ENCODE results near the gene STAB2.

GRCh38 chr12:103785243-103786031 lies 198.4 kb downstream of the STAB2 start:
- TF ChIP-seq EZH2 (IDR thresholded peaks at IDR 0.05) (no peak), POLR2AphosphoS5 (IDR thresholded peaks at IDR 0.05; ENCODE audit: borderline replicate concordance, low read depth, low read length) (no peak), FOXP2 (optimal IDR thresholded peaks at IDR 0.05; ENCODE audit: control extremely low read depth, extremely low read length, insufficient read depth) (no peak)
